DND-41 (cell line): Measurements from ENCODE around the gene ATXN7L1.

Experiments used
- ATAC-seq: fragments of 200-7000 bp; cut with Tn5 transposase; 3 replicates; pipeline ENCODE4 v1.9.1; 2021; ENCODE audit warnings: low read depth; ENCODE audit not compliant: insufficient read depth
- DNase-seq: peaks from one replicate; pipeline ENCODE4 v3.0.0-alpha.2; 2020
- H2AFZ ChIP-seq: 2 replicates; pipeline ENCODE4 v1.6.0; 2012; ENCODE audit warnings: low read depth, low read length
- H3K27ac ChIP-seq: 2 replicates; pipeline ENCODE4 v1.5.1; 2012; ENCODE audit warnings: low read length, inconsistent platforms
- H3K27me3 ChIP-seq: fragments of 200-600 bp; sonication (generic); 2 replicates; pipeline ENCODE4 v1.6.0; 2012; ENCODE audit warnings: low read length, mild to moderate bottlenecking, inconsistent platforms; ENCODE audit not compliant: insufficient read depth, poor library complexity
- H3K36me3 ChIP-seq: 2 replicates; pipeline ENCODE4 v1.5.1; 2012; ENCODE audit warnings: low read length, inconsistent platforms; ENCODE audit not compliant: insufficient read depth
- H3K4me1 ChIP-seq: 2 replicates; pipeline ENCODE4 v1.5.1; 2012; ENCODE audit warnings: mild to moderate bottlenecking, low read length; ENCODE audit not compliant: insufficient read depth
- H3K4me2 ChIP-seq: 2 replicates; pipeline ENCODE4 v1.6.0; 2012; ENCODE audit warnings: mild to moderate bottlenecking, moderate library complexity, low read length, inconsistent platforms; ENCODE audit not compliant: insufficient read depth
- H3K4me3 ChIP-seq, 2 experiments: fragments of 200-600 bp in 1 of 2; shearing (Covaris generic) in 1 of 2; 2 replicates each; pipeline ENCODE4 v1.5.1; 2012 to 2016; ENCODE audit warnings: inconsistent platforms in 2 of 2, low read length in 2 of 2, mild to moderate bottlenecking in 2 of 2, low read depth in 1 of 2, moderate library complexity in 1 of 2
- H3K79me2 ChIP-seq: 2 replicates; pipeline ENCODE4 v1.6.0; 2012; ENCODE audit warnings: low read length, inconsistent platforms; ENCODE audit not compliant: insufficient read depth
- H3K9ac ChIP-seq: 2 replicates; pipeline ENCODE4 v1.6.0; 2012; ENCODE audit warnings: low read depth, mild to moderate bottlenecking, inconsistent platforms, low read length, moderate library complexity
- H3K9me3 ChIP-seq: 2 replicates; pipeline ENCODE4 v1.5.1; 2012; ENCODE audit warnings: low read length, moderate library complexity, mild to moderate bottlenecking, inconsistent platforms; ENCODE audit not compliant: insufficient read depth, severe bottlenecking
- H4K20me1 ChIP-seq: 2 replicates; pipeline ENCODE4 v1.6.0; 2012; ENCODE audit warnings: low read length; ENCODE audit not compliant: insufficient read depth
- EZH2 ChIP-seq: IDR thresholded peaks from 3 replicates; pipeline ENCODE4 v1.6.1; 2012; ENCODE audit warnings: borderline replicate concordance, low read depth, mild to moderate bottlenecking, moderate library complexity, low read length, inconsistent platforms; ENCODE audit not compliant: severe bottlenecking
- TF ChIP-seq, protein P1 (sequence below): IDR thresholded peaks from 2 replicates; pipeline ENCODE4 v1.5.1; 2012; ENCODE audit warnings: borderline replicate concordance, low read length, moderate library complexity, mild to moderate bottlenecking; ENCODE audit not compliant: poor library complexity, severe bottlenecking; ENCODE audit errors: extremely low read depth

Gene ATXN7L1

DNA sequence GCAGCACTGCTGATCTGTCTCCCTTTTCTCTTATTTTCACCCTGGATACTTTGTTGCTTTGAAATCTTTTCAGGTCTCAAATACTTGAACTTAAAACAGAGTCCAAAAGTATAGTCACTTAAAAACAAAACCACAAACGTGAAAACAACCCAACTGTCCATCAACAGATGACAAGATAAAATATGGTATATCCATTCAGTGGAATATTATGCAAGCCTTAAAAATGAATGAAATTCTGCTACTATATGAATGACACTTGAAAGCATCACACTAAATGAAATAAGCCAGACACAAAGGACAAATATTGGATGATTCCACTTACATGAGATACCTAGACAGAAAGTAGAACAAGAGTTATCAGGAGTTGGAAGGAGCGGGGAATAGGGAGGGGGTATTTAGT lies 250.4 kb downstream of the ATXN7L1 start:
- H3K36me3 ChIP-seq: peaks cover 62% of the 10 kb centered on the region
- no peak for ATAC-seq
- no peaks in the 10 kb centered on the region for H3K4me1 ChIP-seq
- no peak overlapping the region for H3K4me3 ChIP-seq
- no peak overlapping the region for H3K9ac ChIP-seq
- H3K4me2 ChIP-seq: no peak overlapping the region
- H2AFZ ChIP-seq: no peak overlapping the region
- H3K79me2 ChIP-seq: no peaks in the 10 kb centered on the region
- H3K27ac ChIP-seq: no peak overlapping the region
- H3K9me3 ChIP-seq: peaks cover 5% of the 10 kb centered on the region
- H4K20me1 ChIP-seq: no peaks in the 10 kb centered on the region
- no peaks in the 10 kb centered on the region for H3K27me3 ChIP-seq
- no peak for TF ChIP-seq EZH2
- TF ChIP-seq, protein P1, sequence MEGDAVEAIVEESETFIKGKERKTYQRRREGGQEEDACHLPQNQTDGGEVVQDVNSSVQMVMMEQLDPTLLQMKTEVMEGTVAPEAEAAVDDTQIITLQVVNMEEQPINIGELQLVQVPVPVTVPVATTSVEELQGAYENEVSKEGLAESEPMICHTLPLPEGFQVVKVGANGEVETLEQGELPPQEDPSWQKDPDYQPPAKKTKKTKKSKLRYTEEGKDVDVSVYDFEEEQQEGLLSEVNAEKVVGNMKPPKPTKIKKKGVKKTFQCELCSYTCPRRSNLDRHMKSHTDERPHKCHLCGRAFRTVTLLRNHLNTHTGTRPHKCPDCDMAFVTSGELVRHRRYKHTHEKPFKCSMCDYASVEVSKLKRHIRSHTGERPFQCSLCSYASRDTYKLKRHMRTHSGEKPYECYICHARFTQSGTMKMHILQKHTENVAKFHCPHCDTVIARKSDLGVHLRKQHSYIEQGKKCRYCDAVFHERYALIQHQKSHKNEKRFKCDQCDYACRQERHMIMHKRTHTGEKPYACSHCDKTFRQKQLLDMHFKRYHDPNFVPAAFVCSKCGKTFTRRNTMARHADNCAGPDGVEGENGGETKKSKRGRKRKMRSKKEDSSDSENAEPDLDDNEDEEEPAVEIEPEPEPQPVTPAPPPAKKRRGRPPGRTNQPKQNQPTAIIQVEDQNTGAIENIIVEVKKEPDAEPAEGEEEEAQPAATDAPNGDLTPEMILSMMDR: no peak
- DNase-seq: no peak

DNA sequence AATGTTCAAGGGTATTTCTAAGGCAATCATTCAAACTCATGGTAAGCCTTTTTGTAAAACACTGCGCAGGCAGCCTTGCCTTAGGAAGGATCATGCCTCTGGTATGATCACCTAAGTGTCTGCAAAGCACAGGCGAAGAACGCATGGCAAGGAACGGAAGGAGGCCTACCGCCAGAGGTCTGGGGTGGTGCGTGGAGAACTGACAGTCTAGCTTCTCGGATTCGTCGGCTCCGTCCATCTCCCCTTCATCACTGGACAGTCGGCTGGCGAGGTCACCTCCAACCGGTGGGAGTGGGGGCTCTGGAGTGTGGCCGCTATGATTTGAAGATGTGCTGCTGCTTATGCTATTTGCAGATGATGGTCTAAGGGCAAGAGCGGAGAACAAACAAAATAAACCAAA lies 252.5 kb downstream of the ATXN7L1 start:
- Histone ChIP-seq H4K20me1 (no peaks in the 10 kb centered on the region), H3K4me1 (no peaks in the 10 kb centered on the region), H3K27ac (no peak overlapping the region), H3K79me2 (no peaks in the 10 kb centered on the region), H3K27me3 (no peaks in the 10 kb centered on the region), H2AFZ (no peak overlapping the region), H3K9me3 (peaks cover 5% of the 10 kb centered on the region), H3K36me3 (peaks cover 64% of the 10 kb centered on the region), H3K4me3 (no peak overlapping the region), H3K9ac (no peak overlapping the region), H3K4me2 (no peak overlapping the region)
- ATAC-seq (no peak), DNase-seq (no peak)
- no peak for TF ChIP-seq EZH2
- TF ChIP-seq, protein P1: no peak

DNA sequence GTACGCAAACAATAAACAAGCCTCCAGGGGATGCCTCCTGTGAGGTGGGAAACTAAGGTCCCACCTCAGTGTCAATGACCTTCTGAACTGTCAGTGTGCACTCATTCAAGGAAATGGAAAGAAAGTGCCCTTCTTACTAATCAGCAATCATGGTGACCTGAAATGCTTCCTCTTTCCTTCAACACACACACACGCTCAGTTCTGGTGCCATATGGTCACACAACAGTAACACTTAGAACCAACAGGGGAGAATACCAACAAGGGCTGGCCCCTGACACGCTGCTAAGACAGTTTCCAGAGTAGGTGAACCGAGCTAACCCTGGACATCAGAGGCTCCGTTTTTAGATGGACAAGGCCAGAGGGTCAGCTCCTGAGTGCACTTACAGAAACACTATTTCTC lies 253.0 kb downstream of the ATXN7L1 start:
- Histone ChIP-seq H3K4me1 (no peaks in the 10 kb centered on the region), H3K4me3 (no peak overlapping the region), H4K20me1 (no peaks in the 10 kb centered on the region), H3K9me3 (peaks cover 5% of the 10 kb centered on the region), H3K4me2 (no peak overlapping the region), H3K79me2 (no peaks in the 10 kb centered on the region), H3K9ac (no peak overlapping the region), H3K27me3 (no peaks in the 10 kb centered on the region), H3K27ac (no peak overlapping the region), H2AFZ (no peak overlapping the region), H3K36me3 (peaks cover 68% of the 10 kb centered on the region)
- TF ChIP-seq, protein P1: no peak
- no peak for TF ChIP-seq EZH2
- DNase-seq (no peak), ATAC-seq (no peak)
